HTR-8/SVneo (cell line): ENCODE data around the gene SLC22A3.
"Not testable (repeated sequence)": the region's sequence is repeated elsewhere in the genome, so short reads cannot be mapped to it uniquely, and the experiment has no call there.

ENCODE experiments used
- DNase-seq: peaks from one replicate; pipeline ENCODE4 v3.0.0; 2011; ENCODE audit warnings: low spot score, mixed read lengths; ENCODE audit not compliant: insufficient read length
- FAIRE-seq: peaks from 2 replicates; lab custom pipeline; 2011; peaks lifted over from hg19 to GRCh38; lab: Jason Lieb, UNC

SLC22A3 gene

GRCh38 chr6:160431791-160432404, 83.7 kb downstream of the SLC22A3 start:
- DNase-seq (no peak), FAIRE-seq (no peak)

GRCh38 chr6:160435935-160436334, 87.8 kb downstream of the SLC22A3 start:
- FAIRE-seq, result no peak
- no peak for DNase-seq

- no peak for DNase-seq
- no peak for FAIRE-seq
Observed at GRCh38 chr6:160437154-160437553, 89.0 kb downstream of the SLC22A3 start.

- no peak for FAIRE-seq
- DNase-seq, result no peak
Observed at GRCh38 chr6:160437775-160438174, 89.6 kb downstream of the SLC22A3 start.

- no peak for DNase-seq
- no peak for FAIRE-seq
Observed at GRCh38 chr6:160438481-160438880, 90.3 kb downstream of the SLC22A3 start.

GRCh38 chr6:160439751-160440150, 91.6 kb downstream of the SLC22A3 start:
- DNase-seq, result no peak
- FAIRE-seq, result no peak

GRCh38 chr6:160442151-160442550, 94.0 kb downstream of the SLC22A3 start:
- DNase-seq (no peak), FAIRE-seq (no peak)

- DNase-seq, result no peak
- FAIRE-seq, result no peak
Observed at GRCh38 chr6:160445130-160445529, 97.0 kb downstream of the SLC22A3 start.

GRCh38 chr6:160447350-160447749, 99.2 kb downstream of the SLC22A3 start:
- FAIRE-seq (no peak), DNase-seq (no peak)

GRCh38 chr6:160449787-160450186, 101.6 kb downstream of the SLC22A3 start:
- FAIRE-seq, DNase-seq: not testable (repeated sequence)

GRCh38 chr6:160450849-160451248, 102.7 kb downstream of the SLC22A3 start:
- DNase-seq, result no peak
- no peak for FAIRE-seq

GRCh38 chr6:160454303-160454702, 106.1 kb downstream of the SLC22A3 start:
- DNase-seq, result no peak
- FAIRE-seq, result no peak

GRCh38 chr6:160455081-160455480, 106.9 kb downstream of the SLC22A3 start:
- no peak for DNase-seq
- FAIRE-seq, result no peak

GRCh38 chr6:160455541-160456213, 107.5 kb downstream of the SLC22A3 start:
- FAIRE-seq (no peak), DNase-seq (peak; percentile 39)

GRCh38 chr6:160456214-160456546, 108.0 kb downstream of the SLC22A3 start:
- no peak for FAIRE-seq
- DNase-seq, result no peak

GRCh38 chr6:160457823-160458222, 109.6 kb downstream of the SLC22A3 start:
- no peak for DNase-seq
- FAIRE-seq, result no peak

GRCh38 chr6:160461641-160462040, 113.5 kb downstream of the SLC22A3 start:
- FAIRE-seq (peak; percentile 23), DNase-seq (no peak)

- FAIRE-seq, result no peak
- DNase-seq, result no peak
Observed at GRCh38 chr6:160462116-160462515, 113.9 kb downstream of the SLC22A3 start.

- peak; percentile 29 for DNase-seq
- no peak for FAIRE-seq
Observed at GRCh38 chr6:160462551-160463109, 114.5 kb downstream of the SLC22A3 start.

- DNase-seq, result no peak
- FAIRE-seq, result no peak
Observed at GRCh38 chr6:160464744-160465143, 116.6 kb downstream of the SLC22A3 start.

- DNase-seq, FAIRE-seq: not testable (repeated sequence)
Observed at GRCh38 chr6:160467261-160467871, 119.2 kb downstream of the SLC22A3 start.
